Fibroblast of gingiva (primary cell): Measurements from ENCODE around the gene EDA.

Source experiments
- DNase-seq: peaks from one replicate; pipeline ENCODE4 v3.0.0-alpha.2; 2011; ENCODE audit warnings: low read depth

Gene EDA

DNA sequence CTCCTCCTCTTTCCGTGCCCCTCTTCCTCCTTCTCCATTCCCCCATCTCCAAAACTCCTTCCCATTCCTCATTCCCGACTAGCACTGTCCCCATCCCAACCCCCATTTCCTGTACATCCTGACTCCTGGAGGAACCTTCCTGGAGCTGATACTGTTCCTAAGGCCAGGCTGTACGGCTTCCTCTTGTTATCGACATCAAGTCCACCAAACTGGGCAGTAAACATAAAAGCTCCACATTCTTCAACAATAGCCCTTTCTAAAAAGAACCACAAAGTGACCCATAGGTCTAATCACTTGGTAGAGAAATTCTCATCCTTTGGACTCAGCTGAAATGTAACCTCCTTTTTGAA lies 410.9 kb downstream of the EDA start:
- no peak for DNase-seq

DNA sequence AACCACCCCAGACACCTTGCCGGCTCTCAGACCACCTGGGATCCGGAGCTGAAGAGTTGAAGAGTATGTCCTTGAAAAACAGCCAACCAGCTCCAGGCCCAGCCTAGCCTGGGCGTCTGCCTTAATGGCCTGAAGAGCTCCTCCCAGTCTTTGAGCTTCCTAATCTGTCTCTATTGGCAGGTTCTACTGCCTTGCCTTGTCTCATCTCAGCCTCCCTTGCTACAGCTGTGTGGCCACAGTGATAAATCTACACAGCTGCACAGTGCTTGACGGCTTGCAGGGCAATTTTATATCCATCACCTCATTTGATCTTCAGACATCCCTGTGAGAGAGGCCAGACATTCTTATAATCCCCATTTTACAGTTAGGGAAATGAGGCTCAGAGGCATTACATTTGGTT lies 413.9 kb downstream of the EDA start:
- no peak for DNase-seq

GRCh38 chrX:70030301-70030767 lies 414.4 kb downstream of the EDA start:
- peak; percentile 28 for DNase-seq

DNA sequence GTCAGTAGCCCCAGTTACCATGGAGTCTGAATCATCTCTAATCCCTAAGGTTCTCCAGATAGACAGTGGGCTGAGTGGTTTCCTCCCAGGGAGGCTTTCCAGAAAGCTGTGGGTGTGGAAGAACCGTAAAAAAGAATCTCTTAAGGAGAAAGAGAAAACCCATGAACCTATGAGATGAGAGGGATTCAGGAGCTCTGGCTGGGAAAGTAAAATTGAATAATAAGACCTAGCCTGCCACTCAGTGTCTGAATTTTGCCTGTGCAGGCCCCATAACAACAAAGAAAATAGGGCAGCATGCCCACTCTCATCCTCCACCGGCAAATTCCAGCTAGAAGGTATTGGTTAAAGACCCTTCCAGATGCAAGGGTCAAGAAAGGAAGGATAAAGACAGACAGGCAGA lies 416.9 kb downstream of the EDA start:
- DNase-seq, result no peak

- DNase-seq, result peak; percentile 2
Observed at GRCh38 chrX:70033348-70034051, 417.6 kb downstream of the EDA start.

DNA sequence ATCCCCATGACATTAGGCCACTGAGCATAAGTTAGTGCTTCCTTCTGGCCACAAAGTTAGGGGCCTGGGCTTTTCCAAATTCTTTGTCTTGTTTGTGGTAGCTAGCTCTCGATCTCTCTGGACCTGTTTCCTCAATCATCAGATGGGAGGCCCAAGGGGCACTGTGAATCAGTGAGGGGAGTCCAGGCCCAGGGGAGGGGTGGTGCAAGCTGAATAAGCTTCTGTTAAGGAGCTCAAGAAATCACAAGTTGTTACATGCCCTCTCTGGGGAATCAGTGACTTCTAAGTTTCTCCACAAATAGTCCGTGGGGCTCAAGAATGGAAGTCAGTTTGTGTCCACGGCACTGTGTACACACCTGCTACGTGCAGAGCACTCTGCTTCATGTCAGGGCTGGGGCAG lies 418.7 kb downstream of the EDA start:
- no peak for DNase-seq

DNA sequence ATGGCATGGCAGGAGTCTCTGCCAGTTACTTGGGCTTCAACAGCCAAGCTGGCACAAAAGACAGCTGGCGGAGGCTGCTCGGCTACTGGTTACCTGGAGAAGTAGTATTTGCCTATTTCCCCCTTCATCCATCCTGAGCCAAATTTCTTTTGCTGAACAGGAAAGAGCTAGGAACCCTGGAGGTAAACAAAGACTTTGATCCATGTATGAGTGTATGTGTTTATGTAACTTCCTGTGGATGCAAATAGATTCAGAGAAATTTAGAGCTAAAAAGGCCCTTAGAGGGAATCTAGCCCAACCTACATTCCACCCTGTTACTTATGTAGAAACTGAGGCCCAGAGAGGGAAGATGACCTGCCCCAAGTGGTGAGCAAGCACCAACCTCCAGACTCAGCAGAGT lies 422.6 kb downstream of the EDA start:
- DNase-seq, result no peak

GRCh38 chrX:70038951-70039350 lies 423.0 kb downstream of the EDA start:
- DNase-seq, result no peak

GRCh38 chrX:70039758-70040157 lies 423.8 kb downstream of the EDA start:
- DNase-seq, result peak; percentile 8

DNA sequence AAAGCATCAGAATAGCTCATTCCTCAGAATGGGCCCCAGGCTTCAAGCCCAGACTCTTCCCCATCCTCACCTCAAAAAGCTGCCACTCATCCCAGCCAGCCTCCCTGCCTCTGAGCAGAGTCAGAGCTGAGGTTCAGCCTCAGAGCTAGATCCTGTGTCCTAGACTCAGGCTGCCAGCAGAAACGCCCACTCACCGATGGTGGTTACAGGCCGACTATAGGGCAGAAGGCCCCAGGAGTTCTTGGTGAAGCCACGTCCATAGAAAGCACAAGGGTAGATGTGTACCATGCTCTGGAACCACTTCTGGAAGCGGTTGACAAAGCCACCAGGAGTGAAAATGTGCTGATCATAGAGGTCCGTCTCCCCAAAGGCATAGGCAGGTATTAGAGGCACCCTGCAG lies 426.1 kb downstream of the EDA start:
- no peak for DNase-seq

DNA sequence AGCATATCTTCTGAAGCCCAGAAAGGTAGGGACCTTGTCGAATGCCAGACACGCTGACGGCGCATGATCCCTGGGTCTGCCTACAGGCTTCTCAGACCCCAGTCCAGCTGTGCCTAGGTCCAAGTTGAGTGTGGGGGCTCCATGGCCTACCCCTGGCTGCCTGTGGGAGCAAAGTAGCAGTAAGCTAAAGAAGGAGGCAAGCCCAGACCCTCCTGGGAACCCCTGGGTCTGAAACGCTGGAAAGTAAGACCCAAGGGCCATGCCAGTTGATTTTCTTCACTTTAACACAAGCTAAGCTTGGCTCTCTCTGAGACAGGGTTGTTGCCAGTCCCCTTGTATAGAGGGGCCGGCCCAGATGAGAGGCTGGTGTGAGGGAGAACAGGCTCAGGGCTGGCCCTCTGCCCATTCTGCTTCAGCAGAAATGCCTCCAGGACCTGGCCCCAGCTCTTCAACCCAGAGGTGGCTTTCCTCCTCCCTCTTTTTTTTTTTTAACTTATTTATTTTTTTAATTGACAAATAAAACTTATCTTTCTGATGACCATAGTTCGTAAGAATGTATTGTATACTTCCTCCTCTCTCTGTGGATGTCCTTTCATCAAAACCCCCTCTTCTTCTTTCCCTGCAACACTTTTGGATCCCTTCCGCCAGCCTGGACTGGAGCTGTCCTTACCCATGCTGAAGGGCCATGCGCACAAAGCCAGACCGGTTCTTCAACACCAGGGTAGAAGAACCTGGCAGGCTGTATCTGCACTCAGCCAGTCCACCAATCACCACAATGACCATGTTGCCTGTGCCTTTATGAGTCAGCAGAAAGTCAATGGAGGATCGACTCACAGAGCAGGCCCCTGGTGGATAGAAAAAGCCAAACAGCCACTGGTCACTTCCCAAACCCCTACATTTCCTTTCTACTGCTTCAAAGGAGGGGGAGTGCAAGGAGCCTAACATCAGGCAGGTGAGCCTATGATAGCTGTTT lies 426.8 kb downstream of the EDA start:
- DNase-seq, result no peak

- DNase-seq, result no peak
Observed at GRCh38 chrX:70043685-70044084, 427.8 kb downstream of the EDA start.

DNA sequence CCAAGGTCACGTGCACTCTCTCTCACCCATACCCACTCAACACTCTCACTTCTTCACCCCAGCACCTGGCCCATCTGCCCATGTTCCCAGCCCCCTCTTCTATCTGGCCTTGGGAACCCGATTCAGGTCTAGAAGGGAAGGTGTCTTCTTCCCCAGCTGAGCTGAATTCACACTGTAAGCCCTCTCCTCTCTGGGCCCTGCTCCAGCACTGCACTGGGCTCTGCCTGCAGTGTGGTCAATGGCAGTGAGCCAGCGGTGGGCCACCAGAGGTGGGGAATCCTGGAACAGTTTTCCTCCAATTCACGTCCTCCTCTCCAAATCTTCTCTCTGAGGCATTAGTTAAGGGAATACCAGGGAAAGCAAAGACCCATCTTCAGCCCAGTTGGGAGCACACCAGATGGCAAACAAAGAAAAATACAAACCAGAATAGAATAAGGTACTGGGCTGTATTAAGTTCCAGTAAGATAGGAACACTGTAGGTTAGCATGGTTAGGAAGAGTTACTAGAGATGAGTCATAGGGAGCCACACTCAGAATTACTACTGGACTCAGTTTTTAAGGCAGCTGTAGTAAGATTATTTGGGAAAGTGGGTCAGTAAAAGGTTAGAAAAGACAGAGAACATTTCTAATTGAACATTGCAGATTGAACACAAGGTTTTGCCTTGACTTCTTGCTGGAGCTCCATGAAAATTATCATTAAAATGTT lies 428.8 kb downstream of the EDA start:
- DNase-seq, result no peak

DNA sequence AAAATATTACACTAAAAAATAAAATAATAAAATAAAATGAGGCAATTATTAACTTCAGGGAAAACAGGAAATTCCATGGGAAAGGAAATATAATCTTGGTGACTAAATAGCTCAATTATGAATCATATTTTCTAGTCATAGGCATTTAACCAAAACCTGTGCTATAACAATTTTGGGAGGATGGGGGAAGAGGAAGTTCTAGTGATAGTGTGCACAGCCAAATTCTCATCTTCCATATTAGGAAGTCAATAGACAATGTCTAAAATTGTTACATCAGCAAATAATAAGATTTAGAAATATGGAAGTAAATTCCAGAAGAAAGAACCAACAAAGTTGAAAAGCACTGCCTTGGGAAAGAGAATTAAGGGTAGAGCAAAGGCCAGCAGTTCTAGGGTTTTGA lies 431.1 kb downstream of the EDA start:
- DNase-seq, result peak; percentile 12

- no peak for DNase-seq
Observed at GRCh38 chrX:70049406-70049805, 433.5 kb downstream of the EDA start.

GRCh38 chrX:70049925-70050324 lies 434.0 kb downstream of the EDA start, which contains the start of gene AWAT2:
AWAT2 (minus strand) TSS chrX:70049938; CDS start chrX:70049932, 6 bp downstream.
- DNase-seq, result no peak

DNA sequence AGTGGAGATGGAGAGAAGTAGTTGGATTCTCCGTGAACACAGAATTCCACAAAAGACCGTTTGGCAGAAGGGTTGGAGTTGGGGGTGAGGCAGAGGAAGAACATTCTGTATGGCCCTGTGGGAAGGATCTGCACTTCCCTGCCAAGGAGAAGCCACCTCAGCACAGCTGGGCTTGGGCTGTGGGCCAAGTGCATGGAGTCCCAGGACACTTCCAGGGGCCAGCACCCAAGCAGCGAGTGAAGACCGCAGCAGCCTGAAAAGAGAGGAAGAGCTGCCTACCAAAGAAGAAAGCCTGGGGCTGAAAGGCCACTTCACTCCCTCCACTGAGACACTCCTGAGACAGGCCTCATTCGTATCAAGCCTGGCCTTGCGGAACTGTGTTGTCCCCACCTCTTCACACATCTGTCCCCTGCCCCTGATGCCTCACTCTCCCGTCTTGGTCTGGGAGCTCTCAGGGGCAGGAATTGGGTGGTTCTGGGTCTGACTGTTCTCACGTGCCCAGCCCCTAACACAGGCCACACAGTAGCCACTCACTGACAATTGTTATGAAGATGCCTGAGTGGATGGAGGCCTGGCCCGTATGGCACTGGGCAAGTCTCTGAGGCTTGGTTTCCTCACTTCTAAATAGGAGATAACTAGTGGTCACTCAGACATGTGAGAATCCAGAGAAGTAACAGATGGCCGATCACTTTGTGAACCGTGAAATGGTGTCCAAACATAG lies 437.1 kb downstream of the EDA start:
- no peak for DNase-seq

DNA sequence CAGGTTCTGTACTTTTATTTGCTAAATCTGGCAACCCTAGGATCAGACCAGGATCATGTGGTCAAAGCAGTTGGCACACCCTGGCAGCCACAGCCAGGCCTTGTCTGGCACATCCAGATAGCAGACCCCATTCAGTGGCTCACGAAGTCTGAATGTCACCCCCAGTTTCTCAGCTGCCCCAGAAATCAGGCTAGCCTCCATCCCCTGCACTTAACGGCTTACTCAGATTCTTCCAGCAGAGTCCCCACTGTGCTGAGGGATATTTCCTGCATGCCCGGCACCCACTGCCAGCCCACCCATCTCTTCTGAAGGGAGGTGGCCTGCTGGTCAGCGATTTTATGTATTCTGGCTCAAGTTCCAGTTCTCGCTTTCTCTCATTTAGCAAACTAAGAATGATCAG lies 438.5 kb downstream of the EDA start:
- DNase-seq, result no peak

DNA sequence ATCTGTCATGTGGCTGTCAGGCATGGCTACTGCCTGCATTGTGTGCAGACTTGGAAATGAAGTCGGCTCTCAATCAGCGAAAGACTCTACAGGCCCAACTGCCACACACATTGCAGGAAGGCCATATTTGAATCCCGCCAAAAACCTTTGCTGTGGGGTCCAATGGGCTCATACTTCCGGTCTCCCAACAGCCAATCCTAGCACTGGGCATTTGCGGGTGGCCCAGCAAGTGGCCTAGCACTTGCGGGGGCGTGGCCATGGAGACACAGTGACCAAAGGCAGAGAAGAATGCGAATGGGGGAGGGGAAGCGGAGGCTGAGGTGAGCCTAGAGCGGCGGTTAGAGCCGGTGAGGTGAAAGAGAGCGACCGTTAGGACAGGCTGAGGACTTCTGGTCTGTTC lies 446.2 kb downstream of the EDA start, which contains the start of gene OTUD6A:
OTUD6A (plus strand) TSS at position 382 of the 400 bp plus-strand sequence. CDS start 68 bp downstream, outside the sequence.
- no peak for DNase-seq

DNA sequence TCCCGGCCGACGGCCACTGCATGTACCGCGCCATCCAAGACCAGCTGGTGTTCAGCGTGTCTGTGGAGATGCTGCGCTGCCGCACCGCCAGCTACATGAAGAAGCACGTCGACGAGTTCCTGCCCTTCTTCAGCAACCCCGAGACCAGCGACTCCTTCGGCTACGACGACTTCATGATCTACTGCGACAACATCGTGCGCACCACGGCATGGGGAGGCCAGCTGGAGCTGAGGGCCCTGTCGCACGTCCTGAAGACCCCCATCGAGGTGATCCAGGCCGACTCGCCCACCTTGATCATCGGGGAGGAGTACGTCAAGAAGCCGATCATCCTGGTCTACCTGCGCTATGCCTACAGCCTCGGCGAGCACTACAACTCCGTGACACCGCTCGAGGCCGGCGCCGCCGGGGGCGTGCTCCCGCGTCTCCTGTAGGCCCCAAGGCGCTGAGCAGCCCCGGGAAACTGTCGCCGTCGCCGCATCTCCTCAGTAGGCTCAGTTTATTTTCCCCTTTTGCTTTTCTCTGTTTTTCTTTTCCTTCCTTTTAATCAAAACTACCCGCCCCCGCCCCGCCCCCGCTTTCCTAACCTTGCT lies 447.1 kb downstream of the EDA start:
- no peak for DNase-seq

DNA sequence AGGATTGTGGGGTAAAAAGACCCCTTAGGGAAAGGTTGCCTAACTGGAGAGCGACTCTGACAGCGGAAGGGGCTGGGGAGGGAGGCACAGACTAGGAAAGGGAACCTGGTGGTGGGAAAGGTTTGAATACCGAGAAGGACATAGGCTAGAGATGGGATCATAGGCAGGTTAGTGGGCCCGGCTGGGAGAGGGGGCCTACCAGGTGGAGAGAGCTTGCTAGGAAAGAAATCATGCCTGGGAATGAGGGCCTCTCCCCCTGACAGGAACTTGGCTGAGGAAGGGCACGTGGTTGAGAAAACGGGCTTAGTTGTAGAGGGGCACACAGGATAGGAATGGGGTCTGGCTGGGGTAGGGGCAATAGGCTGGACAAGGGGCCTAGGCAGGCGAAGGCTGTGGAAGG lies 450.7 kb downstream of the EDA start:
- DNase-seq, result no peak
